GM21515 (cell line): Measurements from ENCODE around the gene FNDC3B.

Experiments
- ATAC-seq: cut with Tn5 transposase; IDR thresholded peaks from one replicate; pipeline ENCODE4 v1.9.1; 2021; ENCODE audit not compliant: unreplicated experiment

The FNDC3B gene

GRCh38 chr3:172300862-172301261, 261.5 kb downstream of the FNDC3B start:
- no peak for ATAC-seq

GRCh38 chr3:172302203-172302602, 262.8 kb downstream of the FNDC3B start:
- ATAC-seq, result no peak

DNA sequence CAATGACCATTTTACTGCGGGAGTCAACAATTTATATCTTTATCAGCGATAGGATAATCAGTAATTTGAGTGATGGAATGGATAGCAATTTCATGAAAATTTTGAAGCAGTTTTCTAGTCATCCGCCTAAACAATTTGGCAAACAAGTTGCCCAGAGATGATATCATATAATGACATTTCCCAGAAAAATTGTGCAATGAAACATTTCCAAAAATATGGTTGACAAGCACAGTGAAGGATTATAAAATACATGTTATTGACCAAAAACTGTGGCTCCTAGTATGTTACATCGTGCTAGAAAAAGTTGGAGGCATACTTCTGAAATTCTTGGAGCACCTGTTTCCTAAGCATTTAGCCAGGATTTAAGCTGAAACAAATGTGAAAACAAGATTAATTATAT, 263.8 kb downstream of the FNDC3B start:
- no peak for ATAC-seq

- ATAC-seq, result no peak
These were observed 264.7 kb downstream of the FNDC3B start for GRCh38 chr3:172303941-172304558.

- no peak for ATAC-seq
These were observed 266.2 kb downstream of the FNDC3B start for GRCh38 chr3:172305552-172305951.

- ATAC-seq, result no peak
These were observed 266.6 kb downstream of the FNDC3B start for GRCh38 chr3:172305974-172306373.

GRCh38 chr3:172307141-172307560, 267.8 kb downstream of the FNDC3B start:
- ATAC-seq, result no peak

DNA sequence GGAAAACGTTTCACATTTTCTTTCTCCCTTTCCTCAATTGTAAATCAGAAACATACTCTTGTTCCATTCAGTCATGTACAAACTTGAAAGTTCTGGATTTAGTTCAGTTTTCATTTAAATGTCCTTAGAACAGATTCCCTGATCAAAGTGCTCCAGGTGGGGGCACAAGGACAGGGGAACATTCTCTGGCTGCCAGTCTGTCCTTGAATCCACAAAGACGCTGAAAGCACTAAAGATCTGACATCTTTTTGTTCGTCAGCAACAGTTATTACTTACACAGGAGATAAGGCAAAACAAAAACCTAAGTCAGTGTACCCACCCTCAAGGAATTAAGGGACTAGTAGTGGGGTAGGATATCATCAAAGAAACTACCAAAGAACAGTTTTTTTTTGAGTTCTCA, 269.7 kb downstream of the FNDC3B start:
- no peak for ATAC-seq

- ATAC-seq, result no peak
These were observed 270.5 kb downstream of the FNDC3B start for GRCh38 chr3:172309741-172310427.

GRCh38 chr3:172310428-172310760, 271.0 kb downstream of the FNDC3B start:
- no peak for ATAC-seq

GRCh38 chr3:172311217-172311616, 271.8 kb downstream of the FNDC3B start:
- ATAC-seq, result no peak

DNA sequence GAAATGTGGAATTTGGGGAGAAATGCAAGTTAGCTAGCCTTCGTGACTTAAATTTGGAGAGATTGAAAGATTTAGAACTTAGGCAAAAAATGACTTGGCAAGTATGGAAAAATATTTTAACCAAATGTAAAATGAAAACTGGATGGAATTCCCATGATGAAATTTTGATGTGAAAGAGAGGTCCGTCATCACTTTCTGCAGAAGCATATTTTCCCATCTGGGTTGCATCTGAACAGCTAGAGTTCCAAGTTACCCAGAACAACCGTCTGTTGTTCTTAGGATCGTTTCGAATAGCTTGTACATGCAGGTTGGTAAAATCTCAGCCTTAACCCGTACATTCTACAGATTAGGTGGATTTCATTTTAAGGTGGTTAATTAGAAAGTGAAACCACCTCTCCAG, 272.6 kb downstream of the FNDC3B start:
- ATAC-seq, result no peak

DNA sequence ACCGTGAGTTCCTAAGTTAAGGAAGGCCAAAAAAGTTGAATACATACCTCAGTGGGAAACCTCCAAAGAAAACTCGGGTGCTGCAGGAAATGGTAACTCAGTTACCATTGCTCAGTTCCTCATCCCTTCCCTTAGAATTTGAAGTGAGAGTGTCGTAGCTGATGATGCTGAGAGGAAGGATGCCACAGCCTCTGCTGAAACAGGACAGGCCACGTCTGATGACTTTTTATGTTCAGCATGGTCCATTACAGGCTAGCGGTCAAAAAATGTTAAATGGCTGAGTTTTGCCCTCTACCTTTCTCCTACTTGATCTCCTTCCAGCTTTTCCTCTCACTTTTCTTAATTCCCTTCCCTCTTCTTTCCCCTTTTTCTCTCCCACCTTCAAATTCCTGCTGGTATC, 273.3 kb downstream of the FNDC3B start:
- ATAC-seq, result no peak

GRCh38 chr3:172313671-172314070, 274.3 kb downstream of the FNDC3B start:
- ATAC-seq, result no peak

DNA sequence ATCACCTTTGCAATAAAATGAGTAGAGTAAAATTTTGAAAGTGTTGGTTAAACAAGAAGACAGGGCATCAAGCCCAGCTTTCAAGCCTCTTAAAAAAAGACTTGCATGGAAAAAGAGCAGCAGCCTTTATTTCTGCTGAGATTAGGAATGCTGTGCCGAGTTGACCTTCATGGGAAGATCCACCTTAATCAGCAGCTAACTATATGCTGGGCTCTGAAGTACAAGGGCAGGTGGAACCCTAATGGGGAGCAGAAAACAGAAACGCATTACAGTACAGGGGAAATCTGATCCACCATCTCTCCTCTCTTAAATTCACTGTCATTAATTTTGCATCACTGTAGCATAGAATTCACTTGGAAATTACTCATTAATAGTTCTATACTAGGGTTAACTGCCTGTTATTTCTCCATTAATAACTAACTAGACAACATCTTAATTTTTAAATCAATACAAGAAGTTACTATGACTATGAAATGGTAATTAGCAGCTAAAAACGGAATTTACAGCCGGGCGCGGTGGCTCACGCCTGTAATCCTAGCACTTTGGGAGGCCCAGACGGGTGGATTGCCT, 275.3 kb downstream of the FNDC3B start:
- ATAC-seq, result no peak

- ATAC-seq, result no peak
These were observed 276.2 kb downstream of the FNDC3B start for GRCh38 chr3:172315401-172316091.

- no peak for ATAC-seq
These were observed 277.4 kb downstream of the FNDC3B start for GRCh38 chr3:172316758-172317157.

GRCh38 chr3:172317481-172317880, 278.1 kb downstream of the FNDC3B start:
- ATAC-seq, result no peak

- no peak for ATAC-seq
These were observed 278.6 kb downstream of the FNDC3B start for GRCh38 chr3:172317984-172318383.

GRCh38 chr3:172319595-172319994, 280.2 kb downstream of the FNDC3B start:
- ATAC-seq, result no peak

DNA sequence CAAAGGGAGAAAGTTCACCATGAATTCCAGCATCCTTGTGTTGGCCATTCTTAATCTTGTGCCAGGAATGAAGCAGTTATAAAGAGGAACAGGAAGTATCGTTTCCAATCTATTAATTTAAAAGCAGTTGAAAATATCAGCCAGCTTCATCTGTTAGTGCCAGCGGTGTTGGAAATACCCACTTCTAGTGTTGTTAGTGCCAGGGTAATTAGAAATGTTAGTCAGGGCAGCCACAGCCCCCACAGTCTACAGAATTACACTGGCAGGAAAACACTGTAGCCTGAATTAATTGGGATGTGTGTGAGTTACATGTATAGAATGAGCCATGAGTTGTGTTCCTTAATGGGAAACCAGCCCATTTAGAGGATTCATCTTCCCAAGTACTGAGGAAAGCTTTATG, 281.1 kb downstream of the FNDC3B start:
- ATAC-seq, result no peak

DNA sequence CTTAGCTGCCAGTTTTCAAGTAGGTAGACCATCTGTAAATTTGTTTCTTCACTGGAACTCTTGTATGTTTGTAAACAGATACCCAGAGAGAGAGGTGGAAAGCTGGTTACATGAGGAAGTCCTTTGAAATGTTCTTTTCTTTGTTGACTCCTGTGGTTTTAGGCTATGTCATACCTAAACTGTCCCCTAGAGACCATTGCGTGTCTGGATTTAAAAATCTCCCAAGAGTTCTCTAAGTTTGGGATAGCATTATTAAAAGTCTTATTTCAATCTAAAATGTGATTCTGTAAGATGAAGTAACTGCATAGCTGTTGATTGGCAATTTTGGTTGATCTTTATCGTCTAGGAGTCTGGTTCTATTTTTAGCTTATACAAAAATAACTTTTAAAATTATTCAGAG, 281.7 kb downstream of the FNDC3B start:
- ATAC-seq, result no peak
